HG02943 (cell line): ENCODE results near the gene DNAH11.
"Not testable (repeated sequence)": the region's sequence is repeated elsewhere in the genome, so short reads cannot be mapped to it uniquely, and the experiment has no call there.

Experiments used
- ATAC-seq: cut with Tn5 transposase; IDR thresholded peaks from one replicate; pipeline ENCODE4 v1.9.1; 2021; ENCODE audit warnings: mild to moderate bottlenecking, low read depth, moderate library complexity; ENCODE audit not compliant: unreplicated experiment

The DNAH11 gene

GRCh38 chr7:21867816-21868575 lies 325.2 kb downstream of the DNAH11 start:
- no peak for ATAC-seq

GRCh38 chr7:21868576-21868850 lies 325.7 kb downstream of the DNAH11 start:
- ATAC-seq, result no peak

- ATAC-seq, result no peak
These were observed 327.1 kb downstream of the DNAH11 start for GRCh38 chr7:21869785-21870402.

GRCh38 chr7:21883069-21883468 lies 340.2 kb downstream of the DNAH11 start:
- no peak for ATAC-seq

- not testable (repeated sequence) for ATAC-seq
These were observed 340.7 kb downstream of the DNAH11 start for GRCh38 chr7:21883501-21883900.

DNA sequence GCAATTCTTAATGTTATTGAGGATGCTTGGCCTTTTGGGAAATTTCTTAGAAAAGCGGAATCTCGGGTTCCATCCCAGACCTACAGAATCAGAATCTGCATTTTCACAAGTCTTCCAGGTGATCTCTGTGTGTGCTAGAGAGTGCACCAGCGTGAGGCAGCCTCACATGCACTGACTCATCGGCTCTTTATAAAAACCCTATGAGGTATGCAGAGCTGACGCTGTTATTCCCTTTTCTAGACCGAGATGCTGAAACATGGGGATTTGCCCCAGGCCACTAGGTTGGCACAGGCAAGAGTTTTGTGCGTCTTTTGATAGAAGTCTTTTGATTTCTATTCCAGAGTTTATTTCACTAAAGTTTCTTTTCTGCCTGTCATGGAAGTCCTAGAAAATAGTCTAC lies 341.7 kb downstream of the DNAH11 start:
- no peak for ATAC-seq

GRCh38 chr7:21886396-21886795 lies 343.6 kb downstream of the DNAH11 start:
- no peak for ATAC-seq

GRCh38 chr7:21887353-21887752 lies 344.5 kb downstream of the DNAH11 start:
- no peak for ATAC-seq

DNA sequence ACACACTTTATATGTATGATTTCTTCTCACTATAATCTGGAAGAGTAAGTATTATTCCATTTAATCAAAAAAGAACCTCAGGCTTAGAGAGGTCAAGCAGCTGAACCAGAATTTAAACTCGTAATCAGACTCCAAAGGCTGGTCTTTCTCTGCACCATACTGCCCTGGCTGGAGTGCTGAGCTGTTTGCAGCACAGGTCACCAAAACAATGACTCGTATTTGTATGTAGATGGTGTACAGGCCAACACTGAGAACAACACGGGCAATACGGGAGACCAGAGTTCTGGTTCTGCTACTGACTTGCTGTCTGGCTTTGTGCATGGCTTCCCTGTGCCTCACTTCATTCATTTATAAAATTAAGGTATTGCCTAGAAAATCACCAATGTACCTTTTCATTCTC lies 344.9 kb downstream of the DNAH11 start:
- no peak for ATAC-seq

DNA sequence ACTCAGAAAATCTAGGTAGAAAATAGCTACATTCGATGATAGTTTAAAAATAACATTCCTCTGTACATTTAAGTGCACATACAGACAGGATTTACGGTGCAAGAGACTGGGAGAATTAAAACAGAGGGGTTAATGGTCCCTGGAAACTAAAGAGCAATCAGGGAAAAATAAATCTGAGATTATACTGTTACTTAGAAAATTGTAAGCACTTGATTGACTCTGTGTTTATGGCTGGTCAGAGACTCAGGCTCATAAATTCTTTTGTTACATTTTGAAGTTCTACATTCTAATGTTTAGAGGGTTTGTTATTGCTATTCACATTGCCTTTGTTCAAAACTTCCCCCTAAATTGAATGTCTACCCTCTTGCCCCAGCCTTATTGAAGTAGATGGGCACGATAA lies 348.5 kb downstream of the DNAH11 start:
- no peak for ATAC-seq

DNA sequence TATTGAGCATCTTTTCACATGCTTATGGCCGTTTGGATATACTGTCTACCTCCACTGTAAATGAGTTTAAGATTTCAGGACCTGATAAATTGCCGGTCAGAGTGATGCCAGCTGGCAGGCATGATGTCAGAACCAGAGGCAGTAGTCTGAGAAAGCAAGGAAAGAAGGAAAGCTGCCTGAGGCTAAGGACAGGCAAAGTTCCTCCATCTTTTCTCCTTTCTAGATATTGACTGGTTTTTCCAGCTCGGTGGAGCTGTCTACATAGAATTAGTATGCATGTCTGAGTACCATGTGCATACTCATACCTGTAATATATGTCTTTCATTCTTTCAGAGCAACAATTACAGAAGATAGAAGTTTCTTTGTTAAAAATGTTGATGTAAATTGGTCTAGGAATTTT lies 350.6 kb downstream of the DNAH11 start:
- no peak for ATAC-seq

DNA sequence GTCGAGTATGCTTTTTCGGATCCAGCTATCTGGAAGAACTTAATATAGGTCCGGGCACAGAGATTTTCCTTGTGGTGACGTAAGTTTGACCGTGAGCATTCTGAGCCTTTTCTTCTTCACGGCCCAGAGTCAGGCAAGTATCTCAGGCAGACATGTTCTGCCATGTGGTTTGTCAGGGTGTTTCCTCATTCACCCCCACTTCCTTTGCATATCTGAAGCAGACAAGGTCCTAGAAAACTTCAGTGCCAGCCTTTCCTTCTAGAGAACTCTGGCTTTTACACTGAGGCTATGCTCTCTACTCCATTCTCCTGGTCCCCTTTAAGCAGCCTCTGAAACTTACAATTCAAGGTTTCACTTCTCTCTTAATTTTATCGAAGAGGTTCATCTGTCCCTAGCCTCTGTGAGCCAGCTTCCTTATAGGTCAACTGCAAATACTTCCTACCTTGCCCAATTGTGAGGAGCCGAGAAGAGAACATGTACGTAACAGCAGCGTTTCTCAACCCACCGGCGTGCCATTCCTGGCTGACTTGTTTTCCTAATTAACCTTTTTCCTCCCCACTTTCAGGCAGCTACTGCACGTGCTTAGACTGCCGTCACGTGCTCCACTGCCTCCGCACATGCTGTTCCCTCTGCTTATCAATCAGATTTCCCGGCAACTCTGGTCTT lies 355.6 kb downstream of the DNAH11 start:
- peak; percentile 95 for ATAC-seq

DNA sequence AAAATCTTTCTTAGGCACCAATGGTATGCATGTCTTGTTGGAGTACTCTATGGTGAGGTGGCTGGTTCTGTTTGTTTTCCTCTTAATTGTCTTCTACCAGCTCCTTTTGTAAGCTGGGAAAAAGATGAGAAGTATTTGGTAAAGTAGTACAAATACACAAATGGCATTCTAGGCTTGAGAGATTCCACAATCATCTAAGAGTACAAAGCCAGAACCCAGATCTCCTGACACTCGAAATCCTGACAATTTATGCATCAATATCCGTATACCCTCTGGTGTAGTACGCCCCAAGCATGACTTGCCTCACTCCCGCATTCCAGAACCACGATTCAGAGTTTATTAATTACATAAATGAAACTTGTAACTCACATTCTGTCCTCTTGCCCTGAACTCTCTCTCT lies 359.4 kb downstream of the DNAH11 start:
- ATAC-seq, result no peak

DNA sequence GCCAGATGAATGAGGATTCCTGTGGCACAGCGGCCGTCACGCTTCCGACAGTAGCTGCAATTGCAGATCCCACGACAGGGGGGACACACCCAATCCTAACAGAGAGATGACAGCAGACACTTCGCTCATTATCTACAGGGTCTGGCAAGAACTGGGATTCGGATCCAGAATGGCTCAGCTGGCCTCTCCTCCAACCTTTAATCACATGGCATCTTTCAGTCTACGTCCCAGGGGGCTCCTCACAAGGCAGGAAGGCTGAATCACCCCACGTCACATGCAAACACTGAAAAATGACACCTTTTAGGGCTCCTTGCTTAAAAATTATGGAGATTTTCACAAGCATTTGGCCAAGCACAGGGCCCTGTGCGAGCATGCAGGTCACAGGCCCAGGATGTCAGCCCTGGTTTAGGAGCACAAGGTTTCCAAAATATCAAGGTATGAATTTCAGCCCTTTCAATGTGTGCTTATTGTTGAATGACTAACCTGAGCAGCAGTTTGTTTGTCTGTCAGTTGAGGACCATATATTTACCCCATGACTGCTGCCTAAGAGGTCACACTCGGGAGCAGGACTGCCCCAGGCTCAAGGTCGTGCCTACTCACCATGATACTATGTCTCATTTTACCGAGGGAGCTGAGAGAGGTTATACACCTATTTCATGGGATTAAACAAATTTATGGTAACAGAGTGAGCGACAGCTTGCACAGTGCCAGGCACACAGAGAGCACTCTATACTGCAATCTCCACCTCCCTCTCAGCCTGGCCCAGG lies 360.4 kb downstream of the DNAH11 start:
- no peak for ATAC-seq

GRCh38 chr7:21908746-21909145 lies 365.9 kb downstream of the DNAH11 start:
- no peak for ATAC-seq

DNA sequence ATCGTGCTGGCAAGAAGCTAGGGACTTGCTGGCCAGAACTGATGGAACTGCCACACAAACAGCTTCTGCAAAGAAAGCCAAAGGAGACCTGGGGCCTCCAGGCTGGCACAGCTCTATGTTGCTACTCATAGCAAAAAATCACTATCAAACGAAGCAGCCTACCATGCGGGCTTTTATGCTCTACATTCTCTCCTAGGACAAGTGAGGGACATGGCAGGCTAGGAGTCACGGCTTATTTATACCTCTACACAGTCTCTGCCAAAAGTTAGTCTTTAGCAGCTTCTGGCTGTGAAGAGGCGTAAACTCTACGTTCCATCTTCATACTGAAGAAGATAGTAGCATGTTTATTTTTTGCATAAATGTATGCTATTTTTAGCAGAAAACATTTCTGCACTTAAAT lies 367.4 kb downstream of the DNAH11 start:
- no peak for ATAC-seq

DNA sequence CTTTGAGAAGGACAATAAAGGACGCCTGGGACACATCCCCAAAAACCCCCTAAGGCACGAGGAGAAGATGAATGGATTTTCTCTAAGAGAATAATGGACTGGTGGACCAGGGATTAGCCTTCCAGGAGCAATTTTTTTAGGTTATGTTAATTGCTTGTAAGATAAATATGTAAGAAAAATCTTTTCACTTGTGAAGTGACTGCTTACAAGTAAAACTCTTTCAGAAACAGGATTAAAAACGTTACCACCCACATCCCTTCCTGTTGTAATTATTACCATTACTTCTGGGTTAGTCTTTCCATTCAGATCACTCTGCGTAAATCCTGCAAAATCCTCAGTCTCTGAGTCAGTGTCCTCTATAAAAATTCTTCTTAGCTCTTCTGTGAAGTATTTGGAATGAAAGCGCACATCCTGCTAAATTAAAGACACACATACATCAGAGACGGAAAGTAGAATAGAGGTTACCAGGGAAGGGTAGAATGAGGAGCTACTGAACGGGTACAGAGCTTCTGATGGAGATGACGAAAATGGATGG lies 368.6 kb downstream of the DNAH11 start:
- no peak for ATAC-seq

- ATAC-seq, result no peak
These were observed 369.5 kb downstream of the DNAH11 start for GRCh38 chr7:21912305-21912704.

DNA sequence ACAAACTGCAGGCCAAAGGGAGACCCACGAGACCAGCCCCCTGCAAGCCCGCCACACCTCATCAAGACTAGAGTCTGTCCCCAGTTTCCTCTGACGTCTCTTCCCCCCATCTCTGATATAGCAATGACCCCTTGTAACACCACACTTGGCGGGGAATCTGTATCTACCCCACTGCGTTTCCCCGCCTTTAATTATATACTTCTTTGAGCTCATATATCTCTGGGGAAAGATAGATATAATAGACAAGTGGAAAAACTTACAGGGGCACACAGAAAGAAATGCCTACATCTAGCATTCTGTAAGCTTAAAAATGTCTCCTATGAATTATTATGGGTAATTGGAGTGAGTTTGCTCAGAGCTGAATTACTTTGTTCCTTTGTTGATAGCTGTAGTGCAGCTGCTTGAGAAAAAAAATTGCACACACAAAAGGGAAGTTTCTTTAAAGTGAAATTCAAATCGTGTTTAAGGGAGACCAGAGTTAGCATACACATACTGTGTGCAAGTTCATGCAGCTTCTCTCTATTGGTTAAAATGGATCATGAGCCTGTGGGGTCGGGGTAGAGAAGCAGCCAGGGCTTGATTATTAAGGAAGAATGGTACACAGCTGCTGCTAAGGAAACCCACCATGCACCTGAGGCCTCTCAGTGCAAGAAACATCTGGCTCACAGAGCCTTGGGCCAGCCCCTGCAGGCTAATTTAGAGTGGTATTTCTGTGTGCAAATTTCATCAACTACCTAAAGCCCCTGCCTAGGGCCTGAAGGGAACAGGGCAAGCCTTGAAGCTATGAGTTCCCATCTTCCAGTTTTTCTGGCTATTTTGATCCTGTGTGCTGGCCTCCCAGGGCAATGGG lies 370.3 kb downstream of the DNAH11 start:
- ATAC-seq, result no peak

- no peak for ATAC-seq
These were observed 371.8 kb downstream of the DNAH11 start for GRCh38 chr7:21914671-21915070.
